ENCODE results near the gene ACCSL. TPM values are rescaled to one million over a fixed set of nuclear protein-coding genes. Genes with fewer than 3 reads are reported as not detected.

Gene ACCSL
- total RNA-seq, 1 experiment from 2014 or later, result not detected

- no peaks in the 10 kb centered on the region for H3K4me1 Mint-ChIP-seq (ENCODE audit: low read depth, unreplicated experiment)
These were observed 18.8 kb upstream of the ACCSL start for GRCh38 chr11:44028816-44029506.

GRCh38 chr11:44029507-44029845, 18.3 kb upstream of the ACCSL start:
- no peak for TF ChIP-seq CTCF (IDR thresholded peaks at IDR 0.05; ENCODE audit: unreplicated experiment)
- no peak overlapping the region for H3K27ac Mint-ChIP-seq (ENCODE audit: unreplicated experiment)
- peaks cover 4% of the 10 kb centered on the region for H3K36me3 Mint-ChIP-seq (ENCODE audit: insufficient read depth, unreplicated experiment)
- no peak for DNase-seq
- H3K4me3 Mint-ChIP-seq (ENCODE audit: low read depth, unreplicated experiment), result no peak overlapping the region
- no TSS peak for BruUV-seq (replicated peaks)
- intact Hi-C loops (cut with micrococcal nuclease; ENCODE audit: unreplicated experiment), result no loop called here
- no peaks in the 10 kb centered on the region for H3K4me1 Mint-ChIP-seq (ENCODE audit: low read depth, unreplicated experiment)
- H3K27me3 Mint-ChIP-seq (ENCODE audit: unreplicated experiment), result peaks cover 77% of the 10 kb centered on the region
- CTCF ChIA-PET, result no interaction called here
- no peaks in the 10 kb centered on the region for H3K9me3 Mint-ChIP-seq (ENCODE audit: low read depth, unreplicated experiment)

More at GRCh38 chr11:44028816-44029506, 18.8 kb upstream of the ACCSL start:
- TF ChIP-seq CTCF (IDR thresholded peaks at IDR 0.05; ENCODE audit: unreplicated experiment), result no peak
- peaks cover 4% of the 10 kb centered on the region for H3K36me3 Mint-ChIP-seq (ENCODE audit: insufficient read depth, unreplicated experiment)
- H3K9me3 Mint-ChIP-seq (ENCODE audit: low read depth, unreplicated experiment), result no peaks in the 10 kb centered on the region
- no peak for DNase-seq
- H3K4me3 Mint-ChIP-seq (ENCODE audit: low read depth, unreplicated experiment), result no peak overlapping the region
- CTCF ChIA-PET, result no interaction called here
- H3K27me3 Mint-ChIP-seq (ENCODE audit: unreplicated experiment), result peaks cover 77% of the 10 kb centered on the region
- no TSS peak for BruUV-seq (replicated peaks)
- intact Hi-C loops (cut with micrococcal nuclease; ENCODE audit: unreplicated experiment), result no loop called here
- H3K27ac Mint-ChIP-seq (ENCODE audit: unreplicated experiment), result no peak overlapping the region

GRCh38 chr11:44029977-44030911, 17.5 kb upstream of the ACCSL start:
- H3K4me1 Mint-ChIP-seq (ENCODE audit: low read depth, unreplicated experiment), result no peaks in the 10 kb centered on the region
- no TSS peak for BruUV-seq (replicated peaks)
- H3K4me3 Mint-ChIP-seq (ENCODE audit: low read depth, unreplicated experiment), result no peak overlapping the region
- no peak for DNase-seq
- CTCF ChIA-PET, result no interaction called here
- intact Hi-C loops (cut with micrococcal nuclease; ENCODE audit: unreplicated experiment), result no loop called here
- H3K27me3 Mint-ChIP-seq (ENCODE audit: unreplicated experiment), result peaks cover 85% of the 10 kb centered on the region
- no peak for TF ChIP-seq CTCF (IDR thresholded peaks at IDR 0.05; ENCODE audit: unreplicated experiment)
- H3K27ac Mint-ChIP-seq (ENCODE audit: unreplicated experiment), result no peak overlapping the region
- H3K9me3 Mint-ChIP-seq (ENCODE audit: low read depth, unreplicated experiment), result no peaks in the 10 kb centered on the region
- H3K36me3 Mint-ChIP-seq (ENCODE audit: insufficient read depth, unreplicated experiment), result peaks cover 4% of the 10 kb centered on the region

GRCh38 chr11:44030996-44031395, 16.8 kb upstream of the ACCSL start:
- no peak for DNase-seq
- H3K4me1 Mint-ChIP-seq (ENCODE audit: low read depth, unreplicated experiment), result no peaks in the 10 kb centered on the region
- intact Hi-C loops (cut with micrococcal nuclease; ENCODE audit: unreplicated experiment), result no loop called here
- CTCF ChIA-PET, result no interaction called here
- peaks cover 4% of the 10 kb centered on the region for H3K36me3 Mint-ChIP-seq (ENCODE audit: insufficient read depth, unreplicated experiment)
- H3K27ac Mint-ChIP-seq (ENCODE audit: unreplicated experiment), result no peak overlapping the region
- H3K27me3 Mint-ChIP-seq (ENCODE audit: unreplicated experiment), result peaks cover 84% of the 10 kb centered on the region
- H3K9me3 Mint-ChIP-seq (ENCODE audit: low read depth, unreplicated experiment), result no peaks in the 10 kb centered on the region
- BruUV-seq (replicated peaks), result no TSS peak
- no peak for TF ChIP-seq CTCF (IDR thresholded peaks at IDR 0.05; ENCODE audit: unreplicated experiment)
- no peak overlapping the region for H3K4me3 Mint-ChIP-seq (ENCODE audit: low read depth, unreplicated experiment)

Data from Calu3 (cell line).